PC-3 (cell line): Measurements from ENCODE around the gene USH2A. TPM values are rescaled to one million over a fixed set of nuclear protein-coding genes. Genes with fewer than 3 reads are reported as not detected.

Experiments
- ATAC-seq: fragments of 200-7000 bp; cut with Tn5 transposase; 2 replicates; pipeline ENCODE4 v1.9.1; 2020; ENCODE audit warnings: mild to moderate bottlenecking, moderate library complexity
- BruUV-seq: library from RNA; stranded (reverse); fragments of 400-500 nt; replicated peaks from 2 replicates; lab custom pipeline; 2021; lab: Mats Ljungman, UMichigan
- CTCF ChIA-PET: fragments of 300-600 bp; sonication (Branson Sonifier 250); formaldehyde crosslinking; loops from one replicate; lab custom pipeline; 2022; ENCODE audit warnings: antibody characterized with exemption; lab: Charles Lee
- POLR2A ChIA-PET: fragments of 300-600 bp; sonication (Branson Sonifier 250); formaldehyde crosslinking; loops from one replicate; lab custom pipeline; 2022; ENCODE audit warnings: antibody characterized with exemption; ENCODE audit not compliant: unreplicated experiment; lab: Charles Lee
- DNase-seq: peaks from one replicate; pipeline ENCODE4 v3.0.0-alpha.2; 2015
- H2AFZ ChIP-seq: fragments of 300-600 bp; sonication (generic); 2 replicates; pipeline ENCODE4 v1.6.0; 2016; ENCODE audit warnings: antibody characterized with exemption, low read length
- H3F3A ChIP-seq: fragments of 300-600 bp; sonication (generic); one replicate; pipeline ENCODE4 v1.6.0; 2017; ENCODE audit warnings: antibody characterized with exemption, low read length, control low read depth, mild to moderate bottlenecking; ENCODE audit not compliant: unreplicated experiment
- H3K27ac ChIP-seq: fragments of 300-600 bp; sonication (generic); 2 replicates; pipeline ENCODE4 v1.5.1; 2016; ENCODE audit warnings: mild to moderate bottlenecking, low read length
- H3K27me3 ChIP-seq: fragments of 300-600 bp; sonication (generic); 2 replicates; pipeline ENCODE4 v1.6.1; 2016; ENCODE audit warnings: low read length, mixed read lengths
- H3K36me3 ChIP-seq: fragments of 300-600 bp; sonication (generic); 2 replicates; pipeline ENCODE4 v1.6.1; 2016; ENCODE audit warnings: low read depth, mixed run types, low read length, mixed read lengths
- H3K4me1 ChIP-seq: fragments of 300-600 bp; sonication (generic); 2 replicates; pipeline ENCODE4 v1.5.1; 2016; ENCODE audit warnings: low read length; ENCODE audit not compliant: insufficient read depth
- H3K4me2 ChIP-seq: fragments of 300-600 bp; sonication (generic); 2 replicates; pipeline ENCODE4 v1.6.0; 2016; ENCODE audit warnings: low read length
- H3K4me3 ChIP-seq: fragments of 300-600 bp; sonication (generic); 2 replicates; pipeline ENCODE4 v1.5.1; 2016; ENCODE audit warnings: mild to moderate bottlenecking, low read length, mixed read lengths
- H3K79me2 ChIP-seq: fragments of 300-600 bp; sonication (generic); 2 replicates; pipeline ENCODE4 v1.6.1; 2017; ENCODE audit warnings: low read length, mixed read lengths
- H3K9ac ChIP-seq: fragments of 300-600 bp; sonication (generic); 2 replicates; pipeline ENCODE4 v1.6.0; 2016; ENCODE audit warnings: mild to moderate bottlenecking, low read length
- H3K9me2 ChIP-seq: fragments of 300-600 bp; sonication (generic); replicated peaks from 2 replicates; pipeline ENCODE4 v1.6.1; 2016; ENCODE audit warnings: mixed run types, low read length, mixed read lengths
- H3K9me3 ChIP-seq: fragments of 300-600 bp; sonication (generic); 2 replicates; pipeline ENCODE4 v1.6.1; 2016; ENCODE audit warnings: low read length, mixed read lengths
- H4K20me1 ChIP-seq: fragments of 300-600 bp; sonication (generic); 2 replicates; pipeline ENCODE4 v1.6.1; 2016; ENCODE audit warnings: low read length, mixed read lengths
- EZH2 ChIP-seq: fragments of 300-600 bp; sonication (generic); IDR thresholded peaks from one replicate; pipeline ENCODE4 v1.6.1; 2017; ENCODE audit warnings: antibody characterized with exemption, mild to moderate bottlenecking, low read length; ENCODE audit not compliant: unreplicated experiment
- EZH2phosphoT487 ChIP-seq: fragments of 300-600 bp; sonication (generic); IDR thresholded peaks from 2 replicates; pipeline ENCODE4 v1.6.1; 2018; ENCODE audit warnings: mild to moderate bottlenecking, antibody characterized with exemption, low read length, borderline replicate concordance
- intact Hi-C: fragments of 100-400 bp; cut with micrococcal nuclease; formaldehyde crosslinking; loops from 2 replicates; pipeline ENCODE4 v1.9.0; 2023
- total RNA-seq: library from RNA; depleted of rRNA; stranded (reverse); fragments of >200 nt; gene quantifications from 2 replicates; pipeline ENCODE4 v1.2.3, GENCODE V29; 2014
- TF ChIP-seq, protein P1 (sequence below): fragments of 300-600 bp; sonication (generic); conservative IDR thresholded peaks from 2 replicates; pipeline ENCODE4 v1.5.1; 2017; ENCODE audit warnings: antibody characterized with exemption, low read depth, mild to moderate bottlenecking, low read length

USH2A gene
- total RNA-seq, 1 experiment from 2014 or later = not detected

- TF ChIP-seq EZH2 (no peak), EZH2phosphoT487 (no peak)
- TF ChIP-seq, protein P1, sequence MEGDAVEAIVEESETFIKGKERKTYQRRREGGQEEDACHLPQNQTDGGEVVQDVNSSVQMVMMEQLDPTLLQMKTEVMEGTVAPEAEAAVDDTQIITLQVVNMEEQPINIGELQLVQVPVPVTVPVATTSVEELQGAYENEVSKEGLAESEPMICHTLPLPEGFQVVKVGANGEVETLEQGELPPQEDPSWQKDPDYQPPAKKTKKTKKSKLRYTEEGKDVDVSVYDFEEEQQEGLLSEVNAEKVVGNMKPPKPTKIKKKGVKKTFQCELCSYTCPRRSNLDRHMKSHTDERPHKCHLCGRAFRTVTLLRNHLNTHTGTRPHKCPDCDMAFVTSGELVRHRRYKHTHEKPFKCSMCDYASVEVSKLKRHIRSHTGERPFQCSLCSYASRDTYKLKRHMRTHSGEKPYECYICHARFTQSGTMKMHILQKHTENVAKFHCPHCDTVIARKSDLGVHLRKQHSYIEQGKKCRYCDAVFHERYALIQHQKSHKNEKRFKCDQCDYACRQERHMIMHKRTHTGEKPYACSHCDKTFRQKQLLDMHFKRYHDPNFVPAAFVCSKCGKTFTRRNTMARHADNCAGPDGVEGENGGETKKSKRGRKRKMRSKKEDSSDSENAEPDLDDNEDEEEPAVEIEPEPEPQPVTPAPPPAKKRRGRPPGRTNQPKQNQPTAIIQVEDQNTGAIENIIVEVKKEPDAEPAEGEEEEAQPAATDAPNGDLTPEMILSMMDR = no peak
- ATAC-seq (no peak), DNase-seq (no peak)
- no peak overlapping the region for H3K27ac ChIP-seq
- no peak overlapping the region for H3K4me3 ChIP-seq
- no peaks in the 10 kb centered on the region for H3F3A ChIP-seq
- H4K20me1 ChIP-seq = no peaks in the 10 kb centered on the region
- H3K9me3 ChIP-seq = no peaks in the 10 kb centered on the region
- no peaks in the 10 kb centered on the region for H3K4me1 ChIP-seq
- intact Hi-C loops = no loop called here
- POLR2A ChIA-PET = no interaction called here
- BruUV-seq = no TSS peak
- no peak overlapping the region for H2AFZ ChIP-seq
- no peak overlapping the region for H3K4me2 ChIP-seq
- CTCF ChIA-PET = no interaction called here
- no peaks in the 10 kb centered on the region for H3K27me3 ChIP-seq
- no peaks in the 10 kb centered on the region for H3K79me2 ChIP-seq
- peaks cover 12% of the 10 kb centered on the region for H3K36me3 ChIP-seq
- H3K9ac ChIP-seq = no peak overlapping the region
- H3K9me2 ChIP-seq = no peaks in the 10 kb centered on the region
Measured at GRCh38 chr1:215625949-215626348, 797.3 kb downstream of the USH2A start.

DNA sequence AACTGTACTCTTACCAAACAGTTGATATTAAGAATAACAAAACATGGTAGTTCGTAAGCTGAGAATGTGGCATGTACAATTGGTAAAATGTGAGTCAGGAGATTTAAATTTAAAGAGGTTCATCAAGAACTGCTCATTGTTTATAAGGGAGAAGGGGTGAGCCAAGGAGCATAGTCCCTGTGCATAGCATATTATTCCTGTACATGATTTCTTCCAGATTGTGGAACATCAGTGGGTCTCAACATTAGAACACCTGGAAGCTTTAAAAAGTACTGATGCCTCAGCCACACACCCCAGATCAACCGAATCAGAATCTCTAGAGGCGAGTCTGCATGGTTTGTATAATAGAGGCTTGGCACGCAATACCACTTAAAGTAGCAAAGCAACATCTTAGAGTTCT, 800.1 kb downstream of the USH2A start:
- no peaks in the 10 kb centered on the region for H3K79me2 ChIP-seq
- no TSS peak for BruUV-seq
- ChIA-PET POLR2A (no interaction called here), CTCF (no interaction called here)
- no peak overlapping the region for H3K27ac ChIP-seq
- intact Hi-C loops = no loop called here
- H4K20me1 ChIP-seq = no peaks in the 10 kb centered on the region
- H3K4me2 ChIP-seq = no peak overlapping the region
- H3K9me2 ChIP-seq = no peaks in the 10 kb centered on the region
- no peaks in the 10 kb centered on the region for H3F3A ChIP-seq
- H3K4me3 ChIP-seq = no peak overlapping the region
- H3K9ac ChIP-seq = no peak overlapping the region
- H3K4me1 ChIP-seq = no peaks in the 10 kb centered on the region
- no peaks in the 10 kb centered on the region for H3K9me3 ChIP-seq
- H2AFZ ChIP-seq = no peak overlapping the region
- H3K36me3 ChIP-seq = peaks cover 38% of the 10 kb centered on the region
- ATAC-seq = no peak
- H3K27me3 ChIP-seq = no peaks in the 10 kb centered on the region
- DNase-seq = no peak
- TF ChIP-seq EZH2 (no peak), EZH2phosphoT487 (no peak)
- TF ChIP-seq, protein P1 = no peak

DNA sequence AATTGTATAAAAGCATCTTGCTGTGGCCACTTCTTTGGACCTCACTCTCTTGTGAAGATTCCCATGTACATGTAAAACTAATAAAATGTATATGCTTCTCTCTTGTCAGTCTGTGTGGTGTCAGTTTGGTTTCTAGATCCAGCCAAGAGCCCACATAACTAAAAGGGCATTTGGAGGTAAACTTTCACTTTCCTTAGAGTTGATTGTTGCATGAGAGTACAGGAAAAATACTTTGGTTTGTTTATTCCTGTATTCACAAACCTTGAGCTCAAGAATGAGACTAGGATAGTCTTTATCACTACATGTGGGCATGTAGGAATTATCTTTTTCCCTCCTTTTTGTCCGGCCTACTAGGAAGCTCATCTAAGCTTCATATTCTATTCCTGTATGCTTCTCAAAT, 805.3 kb downstream of the USH2A start:
- no peaks in the 10 kb centered on the region for H3K27me3 ChIP-seq
- H3K4me2 ChIP-seq = no peak overlapping the region
- H3K79me2 ChIP-seq = no peaks in the 10 kb centered on the region
- H3K9ac ChIP-seq = no peak overlapping the region
- H3K27ac ChIP-seq = no peak overlapping the region
- no peaks in the 10 kb centered on the region for H3K9me3 ChIP-seq
- CTCF ChIA-PET = no interaction called here
- H3K9me2 ChIP-seq = no peaks in the 10 kb centered on the region
- no peak overlapping the region for H2AFZ ChIP-seq
- peaks cover 46% of the 10 kb centered on the region for H3K36me3 ChIP-seq
- TF ChIP-seq EZH2 (no peak), EZH2phosphoT487 (no peak)
- TF ChIP-seq, protein P1 = no peak
- no TSS peak for BruUV-seq
- H3F3A ChIP-seq = no peaks in the 10 kb centered on the region
- no peak overlapping the region for H3K4me3 ChIP-seq
- no peak for DNase-seq
- POLR2A ChIA-PET = no interaction called here
- no peaks in the 10 kb centered on the region for H3K4me1 ChIP-seq
- ATAC-seq = no peak
- H4K20me1 ChIP-seq = no peaks in the 10 kb centered on the region
- intact Hi-C loops = no loop called here
